HG03103 (cell line): Measurements from ENCODE around the gene KRT26.

ENCODE experiments used
- ATAC-seq: cut with Tn5 transposase; IDR thresholded peaks from one replicate; pipeline ENCODE4 v1.9.1; 2021; ENCODE audit warnings: low read depth; ENCODE audit not compliant: unreplicated experiment

KRT26 gene

GRCh38 chr17:40735016-40735415 lies 37.0 kb downstream of the KRT26 start:
- no peak for ATAC-seq

GRCh38 chr17:40734018-40734417 lies 38.0 kb downstream of the KRT26 start:
- no peak for ATAC-seq

- ATAC-seq, result no peak
Observed at GRCh38 chr17:40730970-40731369, 41.0 kb downstream of the KRT26 start.

GRCh38 chr17:40727447-40728231 lies 44.4 kb downstream of the KRT26 start:
- no peak for ATAC-seq

GRCh38 chr17:40726919-40727318 lies 45.1 kb downstream of the KRT26 start:
- ATAC-seq, result no peak

GRCh38 chr17:40724656-40725055 lies 47.3 kb downstream of the KRT26 start:
- ATAC-seq, result no peak

- no peak for ATAC-seq
Observed at GRCh38 chr17:40722241-40722640, 49.8 kb downstream of the KRT26 start.

- no peak for ATAC-seq
Observed at GRCh38 chr17:40720899-40721298, 51.1 kb downstream of the KRT26 start.

GRCh38 chr17:40718930-40719329 lies 53.1 kb downstream of the KRT26 start:
- ATAC-seq, result no peak

GRCh38 chr17:40717776-40718175 lies 54.2 kb downstream of the KRT26 start:
- no peak for ATAC-seq
